ENCODE data around the gene ECM2. TPM values are rescaled to one million over a fixed set of nuclear protein-coding genes. Genes with fewer than 3 reads are reported as not detected.

The ECM2 gene
- total RNA-seq, 1 experiment from 2014 or later: not detected

- H3K4me1 ChIP-seq (ENCODE audit: control insufficient read depth, insufficient read depth, low read length): no peaks in the 10 kb centered on the region
- DNase-seq (ENCODE audit: low read depth, low spot score): no peak
Measured at GRCh38 chr9:92506184-92506857, 29.5 kb downstream of the ECM2 start.

GRCh38 chr9:92504881-92505280, 30.9 kb downstream of the ECM2 start:
- intact Hi-C loops (cut with micrococcal nuclease; ENCODE audit: unreplicated experiment): no loop called here
- Histone ChIP-seq H3K36me3 (ENCODE audit: control insufficient read depth, insufficient read depth, low read length) (no peaks in the 10 kb centered on the region), H3K4me3 (ENCODE audit: low read depth in 2 of 2, low read length in 2 of 2) (no peak overlapping the region), H3K4me1 (ENCODE audit: control insufficient read depth, insufficient read depth, low read length) (no peaks in the 10 kb centered on the region), H3K27me3 (ENCODE audit: control insufficient read depth, insufficient read depth, low read length) (no peaks in the 10 kb centered on the region), H3K9me3 (ENCODE audit: control insufficient read depth, insufficient read depth, low read depth, low read length) (no peaks in the 10 kb centered on the region), H3K27ac (ENCODE audit: low read length) (no peak overlapping the region)
- ChIA-PET CTCF (no interaction called here), POLR2A (no interaction called here)
- no TSS peak for BruUV-seq (replicated peaks)
- ATAC-seq (no peak), DNase-seq (ENCODE audit: low read depth, low spot score) (no peak)
- in situ Hi-C loops (cut with HindIII; ENCODE audit: low pct_unique_long_range_greater_than_20kb, low sequenced_read_pairs): no loop called here
- no peak for TF ChIP-seq REST (IDR thresholded peaks at IDR 0.05; ENCODE audit: insufficient read depth in 1 of 2, low read depth in 2 of 2, low read length in 1 of 2)
- TF ChIP-seq SIN3A (IDR thresholded peaks at IDR 0.05; ENCODE audit: borderline replicate concordance, insufficient read depth, low read depth, low read length): no peak
- no peak for TF ChIP-seq POLR2AphosphoS5 (IDR thresholded peaks at IDR 0.05; ENCODE audit: low read depth, low read length)
- TF ChIP-seq CTCF (IDR thresholded peaks at IDR 0.05): no peak
- no peak for TF ChIP-seq TCF7L2 (IDR thresholded peaks at IDR 0.05; ENCODE audit: low read depth, low read length)

More at GRCh38 chr9:92506184-92506857, 29.5 kb downstream of the ECM2 start:
- ATAC-seq: no peak
- no peak overlapping the region for H3K4me3 ChIP-seq (ENCODE audit: low read depth in 2 of 2, low read length in 2 of 2)
- ChIA-PET POLR2A (no interaction called here), CTCF (no interaction called here)
- no peak for TF ChIP-seq CTCF (IDR thresholded peaks at IDR 0.05)
- no peak for TF ChIP-seq POLR2AphosphoS5 (IDR thresholded peaks at IDR 0.05; ENCODE audit: low read depth, low read length)
- TF ChIP-seq TCF7L2 (IDR thresholded peaks at IDR 0.05; ENCODE audit: low read depth, low read length): no peak
- TF ChIP-seq SIN3A (IDR thresholded peaks at IDR 0.05; ENCODE audit: borderline replicate concordance, insufficient read depth, low read depth, low read length): no peak
- TF ChIP-seq REST (IDR thresholded peaks at IDR 0.05; ENCODE audit: insufficient read depth in 1 of 2, low read depth in 2 of 2, low read length in 1 of 2): no peak
- in situ Hi-C loops (cut with HindIII; ENCODE audit: low pct_unique_long_range_greater_than_20kb, low sequenced_read_pairs): no loop called here
- BruUV-seq (replicated peaks): no TSS peak
- H3K9me3 ChIP-seq (ENCODE audit: control insufficient read depth, insufficient read depth, low read depth, low read length): no peaks in the 10 kb centered on the region
- no peak overlapping the region for H3K27ac ChIP-seq (ENCODE audit: low read length)
- H3K27me3 ChIP-seq (ENCODE audit: control insufficient read depth, insufficient read depth, low read length): no peaks in the 10 kb centered on the region
- H3K36me3 ChIP-seq (ENCODE audit: control insufficient read depth, insufficient read depth, low read length): no peaks in the 10 kb centered on the region
- intact Hi-C loops (cut with micrococcal nuclease; ENCODE audit: unreplicated experiment): no loop called here
